HL-60 (cell line): ENCODE measurements around the gene C14orf180.

Experiments used
- CTCF ChIP-seq: IDR thresholded peaks from one replicate; pipeline ENCODE4 v1.5.1; 2011; ENCODE audit warnings: low read length, control low read depth, inconsistent platforms; ENCODE audit not compliant: insufficient read depth
- GABPA ChIP-seq: IDR thresholded peaks from 2 replicates; pipeline ENCODE4 v1.6.1; 2012; ENCODE audit warnings: low read depth
- POLR2AphosphoS5 ChIP-seq: IDR thresholded peaks from 2 replicates; pipeline ENCODE4 v1.6.1; 2012; ENCODE audit warnings: low read depth
- REST ChIP-seq: IDR thresholded peaks from 2 replicates; pipeline ENCODE4 v1.6.1; 2012; ENCODE audit warnings: low read depth; ENCODE audit not compliant: insufficient replicate concordance

- no peak for TF ChIP-seq CTCF
- no peak for TF ChIP-seq REST
- no peak for TF ChIP-seq GABPA
- no peak for TF ChIP-seq POLR2AphosphoS5
Observed at GRCh38 chr14:104580961-104581360, 1.4 kb downstream of the C14orf180 start.
